Activated T-helper 2 cell treated with anti-CD3 and anti-CD28 coated beads, Interferon-gamma antibody, Interleukin-2, Interleukin-4, amounts not matched to agents 10 μg/mL and 5 μg/mL and 100 μg/mL, durations not matched to agents 14 hours and 24 hours and 36 hours (primary cell): ENCODE data around the gene ZC2HC1C. TPM values are rescaled to one million over a fixed set of nuclear protein-coding genes. Genes with fewer than 3 reads are reported as not detected.

Source experiments
- DNase-seq: peaks from one replicate; pipeline ENCODE4 v3.0.0; 2021; ENCODE audit warnings: low spot score
- H3K27ac Mint-ChIP-seq: one replicate; pipeline ENCODE4 v1.8.0; 2021; ENCODE audit warnings: mixed read lengths
- H3K27me3 Mint-ChIP-seq: one replicate; pipeline ENCODE4 v1.8.0; 2021; ENCODE audit warnings: low read depth, mixed read lengths
- H3K36me3 Mint-ChIP-seq: one replicate; pipeline ENCODE4 v1.8.0; 2021; ENCODE audit warnings: low read depth, mixed read lengths
- H3K4me1 Mint-ChIP-seq: one replicate; pipeline ENCODE4 v1.8.0; 2021; ENCODE audit warnings: low read depth, mixed read lengths
- H3K4me3 Mint-ChIP-seq: one replicate; pipeline ENCODE4 v1.8.0; 2021; ENCODE audit warnings: low read depth, mild to moderate bottlenecking, moderate library complexity, mixed read lengths
- H3K9me3 Mint-ChIP-seq: one replicate; pipeline ENCODE4 v1.8.0; 2021; ENCODE audit warnings: mixed read lengths
- intact Hi-C: fragments of 100-400 bp; cut with micrococcal nuclease; formaldehyde crosslinking; loops from one replicate; pipeline ENCODE4 v1.15.1; 2023
- total RNA-seq: library from RNA; stranded (reverse); gene quantifications from 2 replicates; pipeline ENCODE4 v1.2.3, GENCODE V29; 2022

Gene ZC2HC1C
- total RNA-seq, 1 donor from 2014 or later, result 1.5 TPM

DNA sequence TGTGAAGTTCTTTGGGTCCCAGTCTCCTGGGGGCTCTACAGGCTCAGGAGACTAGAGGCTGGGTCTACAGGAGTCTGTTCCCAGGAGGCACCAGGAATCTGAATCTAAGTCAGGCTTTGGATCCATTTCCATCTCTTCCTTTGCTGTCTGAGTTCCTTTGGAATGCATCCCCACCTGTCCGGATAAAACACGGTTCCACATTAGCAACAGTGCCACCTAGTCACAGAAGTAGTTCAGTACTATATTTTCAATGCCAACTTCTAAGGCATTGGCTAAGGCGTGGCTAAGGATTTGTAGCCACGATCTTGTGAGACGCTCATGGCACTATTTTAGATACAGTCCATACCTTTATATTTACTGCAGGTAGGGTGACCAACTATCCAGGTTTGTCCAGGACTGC lies 15.1 kb downstream of the ZC2HC1C start:
- intact Hi-C loops, result no loop called here
- Mint-ChIP-seq H3K27me3 (no peaks in the 10 kb centered on the region), H3K4me3 (no peak overlapping the region), H3K4me1 (peaks cover 2% of the 10 kb centered on the region), H3K27ac (no peak overlapping the region), H3K9me3 (no peaks in the 10 kb centered on the region), H3K36me3 (peaks cover 66% of the 10 kb centered on the region)
- no peak for DNase-seq

DNA sequence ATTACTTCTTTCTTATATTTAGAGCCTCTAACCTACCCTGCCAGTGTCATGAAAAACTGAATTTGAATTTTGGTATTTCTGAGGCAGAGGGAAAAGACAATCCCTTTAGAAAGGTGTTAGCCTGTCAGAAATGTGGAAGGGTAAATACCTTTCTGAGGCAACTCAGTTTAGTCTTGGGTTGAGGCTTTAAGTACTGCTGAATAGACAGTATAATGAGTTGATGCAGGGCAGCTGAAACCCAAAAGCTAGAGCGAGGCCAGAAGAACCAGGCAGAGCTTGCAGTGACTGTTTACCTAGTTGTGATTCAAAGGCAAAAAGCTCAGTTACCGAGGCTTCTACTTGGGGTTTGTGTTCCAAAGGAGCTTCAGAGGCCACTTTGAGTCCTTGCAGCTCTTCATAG lies 18.7 kb downstream of the ZC2HC1C start:
- Mint-ChIP-seq H3K4me1 (peaks cover 2% of the 10 kb centered on the region), H3K4me3 (no peak overlapping the region), H3K27me3 (no peaks in the 10 kb centered on the region), H3K27ac (no peak overlapping the region), H3K9me3 (no peaks in the 10 kb centered on the region), H3K36me3 (peaks cover 63% of the 10 kb centered on the region)
- DNase-seq, result no peak
- intact Hi-C loops, result loop anchor here (1.0 kb wide), 2 partner anchors 143 to 227 kb away; no protein-coding TSS in a partner anchor

DNA sequence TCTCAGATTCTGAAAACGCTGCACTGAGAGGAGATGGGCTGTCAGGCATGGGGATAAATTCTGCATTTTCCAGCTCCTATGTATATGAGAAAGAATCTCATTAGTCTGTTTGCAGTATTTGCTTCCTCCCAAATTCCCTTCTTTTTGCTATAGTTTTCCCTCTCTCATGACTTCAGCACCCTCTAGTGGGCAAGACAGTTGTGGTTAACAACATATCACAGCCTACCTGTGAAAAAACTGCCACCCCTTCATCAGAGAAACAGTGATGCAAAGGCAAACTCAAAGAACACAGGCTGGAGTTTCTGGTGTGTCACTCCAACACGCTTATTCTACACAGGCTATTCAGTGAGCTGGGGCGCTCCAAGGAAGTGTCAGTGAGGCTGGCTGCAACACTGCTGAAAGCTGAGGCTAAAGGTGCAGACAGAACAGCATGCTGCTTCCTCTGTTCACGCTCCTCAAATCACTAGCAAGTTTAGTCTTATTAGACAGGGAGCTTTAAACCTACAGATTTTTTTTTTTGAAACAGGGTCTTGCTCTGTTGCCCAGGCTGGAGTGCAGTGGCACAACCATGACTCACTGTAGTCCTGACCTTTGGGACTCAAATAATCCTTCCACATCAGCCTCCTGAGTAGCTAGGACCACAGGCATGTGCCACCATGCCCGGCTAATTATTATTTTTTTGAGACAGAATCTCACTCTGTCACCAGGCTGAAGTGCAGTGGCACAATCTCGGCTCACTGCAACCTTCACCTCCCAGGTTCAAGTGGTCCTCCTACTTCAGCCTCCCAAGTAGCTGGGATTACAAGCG lies 19.3 kb downstream of the ZC2HC1C start:
- no peak overlapping the region for H3K4me3 Mint-ChIP-seq
- H3K27ac Mint-ChIP-seq, result no peak overlapping the region
- intact Hi-C loops, result loop anchor here (1.0 kb wide), 2 partner anchors 143 to 227 kb away; no protein-coding TSS in a partner anchor
- H3K36me3 Mint-ChIP-seq, result peaks cover 61% of the 10 kb centered on the region
- no peaks in the 10 kb centered on the region for H3K9me3 Mint-ChIP-seq
- no peaks in the 10 kb centered on the region for H3K27me3 Mint-ChIP-seq
- no peak for DNase-seq
- H3K4me1 Mint-ChIP-seq, result no peaks in the 10 kb centered on the region

DNA sequence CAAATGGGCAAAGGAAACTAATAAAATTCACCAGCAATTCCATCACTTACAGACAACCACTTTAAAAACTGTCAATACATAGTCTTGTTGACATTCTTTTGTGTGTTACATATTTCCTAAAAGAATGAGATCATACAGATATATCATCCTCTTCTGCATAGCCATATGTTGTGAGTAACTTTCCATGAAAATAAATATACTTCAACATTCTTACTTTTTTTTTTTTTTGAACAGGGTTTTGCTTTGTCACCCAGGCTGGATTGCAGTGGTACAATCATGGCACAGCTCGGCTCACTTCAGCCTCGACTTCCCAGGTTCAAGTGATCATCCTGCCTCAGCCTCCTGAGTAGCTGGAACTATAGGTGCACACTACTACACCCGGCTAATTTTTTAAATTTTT lies 20.9 kb downstream of the ZC2HC1C start:
- no peaks in the 10 kb centered on the region for H3K9me3 Mint-ChIP-seq
- intact Hi-C loops, result no loop called here

DNA sequence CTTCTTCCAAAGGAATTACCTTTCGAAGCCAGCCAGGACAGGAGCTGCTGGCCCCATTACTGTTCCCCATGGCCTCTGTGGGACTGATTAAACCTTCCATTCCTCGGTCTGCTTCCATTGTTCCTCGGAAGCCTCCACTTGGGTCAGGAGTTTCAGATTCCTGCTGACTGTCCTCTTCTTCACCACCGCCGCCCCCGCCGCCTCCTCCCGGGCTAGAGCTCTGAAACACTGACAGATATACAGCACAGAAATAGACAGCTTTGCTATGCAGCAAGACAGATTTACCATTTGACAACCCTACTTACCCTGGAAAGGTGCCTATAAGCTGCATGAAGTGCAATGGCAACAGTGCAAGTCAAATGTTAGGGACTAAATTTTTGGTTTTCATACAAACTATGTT lies 21.8 kb downstream of the ZC2HC1C start:
- H3K27ac Mint-ChIP-seq, result no peak overlapping the region
- peaks cover 55% of the 10 kb centered on the region for H3K36me3 Mint-ChIP-seq
- no peaks in the 10 kb centered on the region for H3K9me3 Mint-ChIP-seq
- no peaks in the 10 kb centered on the region for H3K27me3 Mint-ChIP-seq
- no peak overlapping the region for H3K4me3 Mint-ChIP-seq
- DNase-seq, result no peak
- H3K4me1 Mint-ChIP-seq, result no peaks in the 10 kb centered on the region
- intact Hi-C loops, result no loop called here

More for the DNA sequence above, 20.9 kb downstream of the ZC2HC1C start:
- Mint-ChIP-seq H3K27me3 (no peaks in the 10 kb centered on the region), H3K27ac (no peak overlapping the region), H3K4me3 (no peak overlapping the region), H3K4me1 (no peaks in the 10 kb centered on the region), H3K36me3 (peaks cover 57% of the 10 kb centered on the region)
- no peak for DNase-seq

DNA sequence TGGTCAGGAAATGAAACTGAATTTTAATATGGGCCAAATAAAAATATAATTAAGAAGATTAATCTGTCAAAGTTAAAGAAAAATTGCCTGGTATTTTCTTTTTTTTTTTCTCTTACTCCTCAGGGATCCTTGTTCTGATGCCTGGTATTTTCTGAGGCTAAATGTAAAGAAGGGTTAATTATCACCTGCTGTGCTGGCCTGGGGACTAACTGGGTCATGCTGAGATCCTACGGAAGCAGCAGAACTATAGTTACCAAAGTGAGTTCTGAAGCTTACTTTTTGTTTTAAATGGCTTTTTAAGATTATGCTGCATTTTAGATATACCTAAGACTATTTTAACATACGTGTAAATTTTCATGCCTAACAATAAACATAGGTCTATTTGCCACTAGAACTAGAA lies 23.3 kb downstream of the ZC2HC1C start:
- Mint-ChIP-seq H3K4me1 (no peaks in the 10 kb centered on the region), H3K27ac (no peak overlapping the region), H3K9me3 (no peaks in the 10 kb centered on the region), H3K36me3 (peaks cover 55% of the 10 kb centered on the region), H3K4me3 (no peak overlapping the region), H3K27me3 (no peaks in the 10 kb centered on the region)
- DNase-seq, result no peak
- intact Hi-C loops, result no loop called here

DNA sequence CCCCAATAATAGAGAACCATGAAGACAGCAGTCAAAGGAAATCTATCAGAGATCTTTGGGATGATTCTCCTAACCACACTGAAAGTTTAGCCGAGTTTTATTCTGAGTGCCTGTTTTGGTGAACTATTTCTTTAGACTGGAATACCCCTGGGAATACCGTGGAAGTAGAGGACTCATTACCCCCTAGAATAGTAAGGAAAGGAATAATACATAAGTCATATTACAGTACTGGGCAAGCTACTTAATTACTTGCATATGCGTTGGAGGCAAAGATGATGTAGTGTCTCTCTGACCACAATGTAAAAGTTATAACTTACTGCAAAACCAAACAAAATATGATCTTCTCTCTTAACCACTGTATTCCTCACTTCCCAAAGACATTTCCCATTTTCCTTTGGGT lies 25.5 kb downstream of the ZC2HC1C start:
- intact Hi-C loops, result no loop called here
- Mint-ChIP-seq H3K4me3 (no peak overlapping the region), H3K4me1 (no peaks in the 10 kb centered on the region), H3K27me3 (no peaks in the 10 kb centered on the region), H3K36me3 (peaks cover 66% of the 10 kb centered on the region), H3K9me3 (no peaks in the 10 kb centered on the region), H3K27ac (no peak overlapping the region)
- DNase-seq, result no peak

DNA sequence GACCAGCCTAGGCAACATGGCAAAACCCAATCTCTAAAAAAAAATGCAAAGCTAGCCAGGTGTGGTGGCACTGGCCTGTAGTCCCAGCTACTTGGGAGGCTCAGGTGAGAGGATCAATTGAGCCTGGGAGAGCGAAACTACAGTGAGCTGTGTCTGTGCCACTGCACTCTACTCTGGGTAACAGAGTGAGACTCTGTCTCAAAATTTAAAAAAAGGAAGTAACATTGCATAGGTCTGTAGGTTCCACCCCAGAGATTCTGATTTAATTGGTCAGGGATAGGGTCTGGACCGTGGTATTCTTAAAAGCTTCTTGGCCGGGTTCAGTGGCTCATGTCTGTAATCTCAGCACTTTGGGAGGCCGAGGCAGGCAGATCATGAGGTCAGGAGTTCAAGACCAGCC lies 26.2 kb downstream of the ZC2HC1C start:
- Mint-ChIP-seq H3K27ac (no peak overlapping the region), H3K4me1 (no peaks in the 10 kb centered on the region), H3K4me3 (no peak overlapping the region), H3K36me3 (peaks cover 67% of the 10 kb centered on the region), H3K27me3 (no peaks in the 10 kb centered on the region), H3K9me3 (no peaks in the 10 kb centered on the region)
- intact Hi-C loops, result no loop called here
- DNase-seq, result no peak

DNA sequence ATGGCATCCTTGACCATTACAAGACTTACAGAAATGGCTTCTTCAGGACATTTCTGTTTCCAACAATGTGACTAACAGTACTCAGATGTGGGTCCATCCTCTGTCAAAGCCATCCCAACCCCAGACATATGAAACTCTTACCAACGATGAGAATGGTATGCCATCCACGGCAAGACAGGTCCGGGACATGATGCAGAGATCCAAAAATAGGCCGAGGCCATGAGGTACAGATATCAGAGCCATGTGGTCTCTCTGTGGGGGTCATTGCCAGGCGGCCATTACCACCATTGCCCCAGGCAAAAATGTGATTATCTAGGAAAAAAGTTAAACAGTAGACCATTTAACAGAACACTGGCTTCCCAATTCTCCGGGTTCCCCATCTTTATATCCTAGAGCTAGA lies 27.5 kb downstream of the ZC2HC1C start:
- Mint-ChIP-seq H3K27me3 (no peaks in the 10 kb centered on the region), H3K36me3 (peaks cover 70% of the 10 kb centered on the region), H3K4me1 (no peaks in the 10 kb centered on the region), H3K27ac (no peak overlapping the region), H3K9me3 (no peaks in the 10 kb centered on the region), H3K4me3 (no peak overlapping the region)
- intact Hi-C loops, result no loop called here
- no peak for DNase-seq

DNA sequence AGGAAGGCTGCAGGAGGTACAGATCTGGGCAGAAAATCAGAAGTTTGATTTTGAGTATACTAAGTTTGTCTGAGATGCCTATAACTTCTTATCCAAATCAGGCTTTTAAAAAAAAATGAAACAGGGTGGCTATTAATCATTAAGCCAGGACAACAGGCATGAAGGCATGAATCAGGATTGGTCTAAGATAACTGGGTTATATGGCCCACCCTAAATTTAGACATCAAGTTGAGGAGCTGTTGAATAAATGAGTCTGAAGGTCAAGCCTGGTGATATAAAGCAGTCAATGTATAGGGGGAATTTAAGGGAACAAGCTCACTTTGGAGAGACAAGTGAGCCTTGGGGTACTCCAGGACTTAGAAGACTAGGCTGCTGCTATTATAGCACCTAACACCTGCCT lies 28.8 kb downstream of the ZC2HC1C start:
- Mint-ChIP-seq H3K27ac (no peak overlapping the region), H3K4me3 (no peak overlapping the region), H3K27me3 (no peaks in the 10 kb centered on the region), H3K9me3 (no peaks in the 10 kb centered on the region), H3K36me3 (peaks cover 73% of the 10 kb centered on the region), H3K4me1 (no peaks in the 10 kb centered on the region)
- intact Hi-C loops, result no loop called here
- DNase-seq, result no peak

DNA sequence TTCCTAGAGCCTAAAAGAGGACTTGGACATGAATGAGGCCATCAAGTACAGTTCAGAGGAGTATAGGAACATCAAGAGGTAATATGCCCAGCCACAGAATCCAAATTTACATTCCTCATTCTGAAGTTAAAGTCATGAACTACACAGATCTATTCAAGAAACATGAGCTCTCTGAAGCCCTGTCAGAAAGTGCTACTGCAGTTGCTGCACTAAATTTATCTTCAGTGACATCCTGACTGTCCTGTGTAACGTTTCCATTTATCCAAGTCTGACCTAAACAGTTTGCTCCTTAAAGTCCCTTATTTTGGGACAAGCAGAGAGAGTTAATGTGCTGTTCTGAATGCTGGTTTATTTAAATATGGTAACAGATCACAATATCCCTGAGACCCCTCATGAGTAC lies 29.2 kb downstream of the ZC2HC1C start:
- no peaks in the 10 kb centered on the region for H3K9me3 Mint-ChIP-seq
- H3K27ac Mint-ChIP-seq, result no peak overlapping the region
- peaks cover 76% of the 10 kb centered on the region for H3K36me3 Mint-ChIP-seq
- intact Hi-C loops, result no loop called here
- no peaks in the 10 kb centered on the region for H3K4me1 Mint-ChIP-seq
- DNase-seq, result no peak
- no peak overlapping the region for H3K4me3 Mint-ChIP-seq
- H3K27me3 Mint-ChIP-seq, result no peaks in the 10 kb centered on the region

DNA sequence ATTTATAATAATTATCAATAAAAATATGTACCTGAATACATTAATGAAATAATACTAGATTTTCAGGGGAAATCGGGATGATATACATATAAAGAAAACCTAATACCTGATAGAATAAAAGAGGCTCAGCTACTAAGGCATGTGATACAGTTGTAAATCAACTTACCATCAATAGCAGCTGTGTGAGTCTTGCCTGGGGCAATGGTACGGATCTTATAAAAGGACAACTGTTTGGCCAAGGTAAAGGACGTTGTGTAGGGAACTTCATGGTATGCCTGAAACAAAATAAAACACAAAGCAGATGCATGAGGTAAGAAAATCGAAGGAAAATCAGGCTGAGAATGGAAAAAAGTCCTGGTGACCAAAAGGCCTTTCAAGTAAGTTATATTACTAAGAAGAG lies 32.0 kb downstream of the ZC2HC1C start:
- H3K36me3 Mint-ChIP-seq, result peaks cover 81% of the 10 kb centered on the region
- intact Hi-C loops, result no loop called here

DNA sequence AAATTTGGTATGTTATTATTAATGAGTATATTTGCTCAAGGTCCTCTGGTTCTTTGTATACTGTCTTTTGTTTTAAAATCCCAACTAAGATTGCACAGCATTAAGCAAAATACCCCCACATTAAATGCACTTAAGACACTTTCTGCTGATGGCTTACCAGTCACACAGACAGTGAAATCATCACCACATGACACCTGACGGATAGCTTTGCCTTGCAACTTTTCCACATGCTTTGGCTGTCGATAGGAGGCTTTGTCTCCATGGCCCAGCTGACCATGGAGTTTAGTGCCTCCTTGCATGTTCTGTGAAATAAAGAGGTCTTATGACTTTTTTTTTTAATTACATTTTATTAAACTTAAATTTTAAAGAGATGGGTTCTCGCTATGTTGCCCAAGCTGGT lies 37.7 kb downstream of the ZC2HC1C start:
- intact Hi-C loops, result no loop called here
- H3K27ac Mint-ChIP-seq, result no peak overlapping the region
- H3K9me3 Mint-ChIP-seq, result no peaks in the 10 kb centered on the region
- DNase-seq, result no peak
- peaks cover 78% of the 10 kb centered on the region for H3K36me3 Mint-ChIP-seq
- H3K4me1 Mint-ChIP-seq, result no peaks in the 10 kb centered on the region
- H3K4me3 Mint-ChIP-seq, result no peak overlapping the region
- H3K27me3 Mint-ChIP-seq, result no peaks in the 10 kb centered on the region

More for the DNA sequence above, 32.0 kb downstream of the ZC2HC1C start:
- no peak overlapping the region for H3K27ac Mint-ChIP-seq
- no peaks in the 10 kb centered on the region for H3K4me1 Mint-ChIP-seq
- no peak overlapping the region for H3K4me3 Mint-ChIP-seq
- DNase-seq, result no peak
- no peaks in the 10 kb centered on the region for H3K9me3 Mint-ChIP-seq
- no peaks in the 10 kb centered on the region for H3K27me3 Mint-ChIP-seq
